Right atrium auricular region (tissue), 2 donors: Measurements from ENCODE around the gene CUTA. TPM values are rescaled to one million over a fixed set of nuclear protein-coding genes. Genes with fewer than 3 reads are reported as not detected.

Experiments used
- DNase-seq: peaks from one replicate; pipeline ENCODE4 v3.0.0-alpha.2; 2019; ENCODE audit warnings: low spot score
- H3K27ac ChIP-seq, 2 donors: fragments of 200-600 bp; sonication (generic); 1 replicate in 1 of 2; 2 replicates in 1 of 2; pipeline ENCODE4 v1.5.1; 2016 to 2019
- H3K27me3 ChIP-seq, 2 donors: fragments of 200-600 bp; sonication (generic); one replicate each; pipeline versions ENCODE4 v1.5.1 to v1.6.0; 2017 to 2019
- H3K36me3 ChIP-seq: fragments of 200-600 bp; sonication (generic); one replicate; pipeline ENCODE4 v1.5.1; 2016
- H3K4me1 ChIP-seq, 2 donors: fragments of 200-600 bp; sonication (generic); one replicate each; pipeline versions ENCODE4 v1.5.1 to v1.6.0; 2017 to 2019
- H3K4me3 ChIP-seq, 2 donors: fragments of 200-600 bp; sonication (generic); 1 replicate in 1 of 2; 2 replicates in 1 of 2; pipeline ENCODE4 v1.5.1; 2017 to 2019; ENCODE audit warnings: mild to moderate bottlenecking in 1 of 2, moderate library complexity in 1 of 2
- H3K9me3 ChIP-seq, 2 donors: fragments of 200-600 bp; sonication (generic); one replicate each; pipeline ENCODE4 v1.5.1; 2019
- total RNA-seq, 2 donors: library from RNA; depleted of rRNA; stranded (reverse); fragments of >200 nt; gene quantifications; one replicate each; pipeline ENCODE4 v1.1.0, GENCODE V29; 2016
- TF ChIP-seq, protein P1 (sequence below), 2 donors: fragments of 200-600 bp; sonication (generic); IDR thresholded peaks; one replicate each; pipeline ENCODE4 v1.5.1; 2019; ENCODE audit warnings: antibody characterized with exemption in 2 of 2

CUTA gene
- total RNA-seq, 2 donors from 2014 or later = 118 to 119 TPM

DNA sequence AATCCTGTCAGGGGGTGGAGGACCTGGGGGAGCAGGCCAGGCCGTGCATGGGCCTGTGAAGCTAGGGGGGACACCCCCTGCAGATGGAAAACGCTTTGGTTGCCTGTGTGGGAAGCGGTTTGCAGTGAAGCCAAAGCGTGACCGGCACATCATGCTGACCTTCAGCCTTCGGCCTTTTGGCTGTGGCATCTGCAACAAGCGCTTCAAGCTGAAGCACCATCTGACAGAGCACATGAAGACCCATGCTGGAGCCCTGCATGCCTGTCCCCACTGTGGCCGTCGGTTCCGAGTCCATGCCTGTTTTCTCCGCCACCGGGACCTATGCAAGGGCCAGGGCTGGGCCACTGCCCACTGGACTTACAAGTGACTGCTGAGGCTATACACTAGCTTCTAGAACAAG, 38.2 kb upstream of the CUTA start:
- H3K36me3 ChIP-seq = peaks cover 13% of the 10 kb centered on the region
- H3K4me3 ChIP-seq = no peak overlapping the region
- H3K4me1 ChIP-seq = peaks cover 0 to 28% of the 10 kb centered on the region in 2 donors
- no peak overlapping the region for H3K27ac ChIP-seq
- H3K27me3 ChIP-seq = no peaks in the 10 kb centered on the region
- no peak for DNase-seq
- H3K9me3 ChIP-seq = no peaks in the 10 kb centered on the region
- TF ChIP-seq, protein P1, sequence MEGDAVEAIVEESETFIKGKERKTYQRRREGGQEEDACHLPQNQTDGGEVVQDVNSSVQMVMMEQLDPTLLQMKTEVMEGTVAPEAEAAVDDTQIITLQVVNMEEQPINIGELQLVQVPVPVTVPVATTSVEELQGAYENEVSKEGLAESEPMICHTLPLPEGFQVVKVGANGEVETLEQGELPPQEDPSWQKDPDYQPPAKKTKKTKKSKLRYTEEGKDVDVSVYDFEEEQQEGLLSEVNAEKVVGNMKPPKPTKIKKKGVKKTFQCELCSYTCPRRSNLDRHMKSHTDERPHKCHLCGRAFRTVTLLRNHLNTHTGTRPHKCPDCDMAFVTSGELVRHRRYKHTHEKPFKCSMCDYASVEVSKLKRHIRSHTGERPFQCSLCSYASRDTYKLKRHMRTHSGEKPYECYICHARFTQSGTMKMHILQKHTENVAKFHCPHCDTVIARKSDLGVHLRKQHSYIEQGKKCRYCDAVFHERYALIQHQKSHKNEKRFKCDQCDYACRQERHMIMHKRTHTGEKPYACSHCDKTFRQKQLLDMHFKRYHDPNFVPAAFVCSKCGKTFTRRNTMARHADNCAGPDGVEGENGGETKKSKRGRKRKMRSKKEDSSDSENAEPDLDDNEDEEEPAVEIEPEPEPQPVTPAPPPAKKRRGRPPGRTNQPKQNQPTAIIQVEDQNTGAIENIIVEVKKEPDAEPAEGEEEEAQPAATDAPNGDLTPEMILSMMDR (IDR thresholded peaks at IDR 0.05) = no peak

- Histone ChIP-seq H3K27ac (peak overlapping the region; percentile 83 to 84), H3K4me3 (peak overlapping the region; percentile 81 to 89), H3K36me3 (peaks cover 13% of the 10 kb centered on the region), H3K27me3 (no peaks in the 10 kb centered on the region), H3K9me3 (no peaks in the 10 kb centered on the region), H3K4me1 (peaks cover 0 to 28% of the 10 kb centered on the region in 2 donors)
- TF ChIP-seq, protein P1 (IDR thresholded peaks at IDR 0.05) = no peak
- DNase-seq = peak; percentile 58
Observed at GRCh38 chr6:33455051-33455450, 37.1 kb upstream of the CUTA start.

DNA sequence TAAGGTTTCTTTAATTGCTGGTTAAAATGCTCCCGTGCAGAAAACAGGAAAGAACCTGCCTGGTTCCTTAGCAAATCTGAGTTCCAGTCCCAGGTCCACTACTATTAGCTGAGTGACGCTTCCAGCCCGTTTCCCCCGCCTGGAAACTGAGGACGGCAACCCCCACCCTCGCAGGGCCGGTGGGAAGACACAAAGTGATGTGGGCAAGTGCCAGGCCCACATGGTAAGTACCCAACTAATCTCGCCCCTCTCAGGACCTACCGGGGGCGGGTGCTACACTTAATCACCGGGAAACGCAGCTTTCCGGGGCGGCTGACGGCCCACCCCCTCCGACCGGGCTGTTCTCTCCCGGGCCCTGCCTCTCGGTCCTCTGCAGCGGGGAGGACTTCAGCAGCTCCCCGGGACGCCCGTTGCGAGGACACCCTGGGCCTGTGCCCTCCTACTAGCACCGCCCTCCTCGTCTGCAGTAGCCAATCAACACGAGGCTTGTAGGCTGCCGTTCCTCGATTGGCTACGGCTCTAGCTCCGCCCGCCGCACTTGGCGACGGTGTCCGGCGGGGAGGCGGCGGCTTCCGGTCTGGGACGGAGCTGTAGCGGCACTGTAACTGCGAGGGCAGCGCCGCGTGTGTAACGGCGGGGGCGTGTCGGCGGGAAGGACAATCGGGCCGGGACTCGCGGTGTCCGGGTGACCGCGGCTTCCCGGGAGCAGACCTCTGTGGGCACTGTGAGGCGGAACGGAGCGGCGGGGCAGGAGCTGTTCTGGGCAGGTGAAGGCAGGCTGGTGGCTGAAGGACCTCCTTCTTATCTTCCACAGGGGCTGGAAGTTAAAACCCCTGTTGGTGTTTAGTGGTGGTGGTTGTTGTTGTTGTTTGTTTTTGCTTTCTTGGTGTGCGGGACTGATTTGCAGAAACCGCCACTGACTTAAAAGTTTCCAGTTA, 36.4 kb upstream of the CUTA start, which contains the start of gene ZBTB9:
TSS of gene ZBTB9 (plus strand) at position 568 of the 938 bp plus-strand sequence. CDS start 525 bp downstream, outside the sequence.
- Histone ChIP-seq H3K4me3 (peak within 1 kb of the TSS; percentile 81 to 89), H3K27ac (peak within 1 kb of the TSS; percentile 83 to 84), H3K36me3 (peaks cover 13% of the 10 kb centered on the region), H3K27me3 (no peaks in the 10 kb centered on the region), H3K9me3 (no peaks in the 10 kb centered on the region), H3K4me1 (peaks cover 0 to 28% of the 10 kb centered on the region in 2 donors)
- DNase-seq = peak; percentile 98
- TF ChIP-seq, protein P1 (IDR thresholded peaks at IDR 0.05) = peak in 1 of 2 donors; percentile 23

DNA sequence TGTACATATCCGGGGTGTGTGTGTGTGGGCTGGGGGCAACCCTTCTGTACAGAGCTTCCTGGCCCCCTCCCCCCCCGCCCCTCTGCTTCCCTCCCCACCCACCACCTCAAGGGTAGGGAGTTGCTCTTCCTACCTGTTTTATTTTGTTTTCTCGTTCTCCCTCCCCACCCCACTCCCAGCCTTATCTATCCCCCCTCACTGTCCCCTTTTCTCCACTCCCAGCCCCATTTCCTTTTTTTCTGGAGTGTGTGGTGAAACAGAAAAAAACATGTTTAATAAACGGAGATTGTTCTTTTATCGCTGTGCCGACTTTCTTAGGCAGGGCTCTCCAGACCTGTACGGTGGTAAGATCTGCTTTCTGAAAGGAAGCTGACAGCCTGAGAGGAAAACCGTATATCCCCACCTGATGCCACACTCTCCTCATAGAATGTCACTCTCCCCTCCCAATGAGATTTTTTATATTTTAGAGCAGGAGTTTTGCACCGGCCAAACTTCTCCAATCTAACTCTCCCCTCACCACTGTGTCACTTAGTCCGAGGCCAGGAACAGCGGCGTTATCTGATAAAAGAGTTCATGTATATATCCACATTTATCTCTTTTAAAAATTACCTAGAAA, 35.6 kb upstream of the CUTA start:
- DNase-seq = peak; percentile 50
- Histone ChIP-seq H3K9me3 (no peaks in the 10 kb centered on the region), H3K4me3 (peak overlapping the region; percentile 81 to 89), H3K36me3 (peaks cover 13% of the 10 kb centered on the region), H3K4me1 (peaks cover 0 to 28% of the 10 kb centered on the region in 2 donors), H3K27ac (peak overlapping the region; percentile 83 to 84), H3K27me3 (no peaks in the 10 kb centered on the region)
- TF ChIP-seq, protein P1 (IDR thresholded peaks at IDR 0.05) = no peak

- Histone ChIP-seq H3K27me3 (no peaks in the 10 kb centered on the region), H3K4me3 (no peak overlapping the region), H3K9me3 (no peaks in the 10 kb centered on the region), H3K4me1 (peaks cover 0 to 28% of the 10 kb centered on the region in 2 donors), H3K27ac (no peak overlapping the region), H3K36me3 (peaks cover 13% of the 10 kb centered on the region)
- DNase-seq = no peak
- TF ChIP-seq, protein P1 (IDR thresholded peaks at IDR 0.05) = no peak
Observed at GRCh38 chr6:33452496-33452895, 34.6 kb upstream of the CUTA start.
